ENCODE results near the gene MLH3.

MLH3 gene

DNA sequence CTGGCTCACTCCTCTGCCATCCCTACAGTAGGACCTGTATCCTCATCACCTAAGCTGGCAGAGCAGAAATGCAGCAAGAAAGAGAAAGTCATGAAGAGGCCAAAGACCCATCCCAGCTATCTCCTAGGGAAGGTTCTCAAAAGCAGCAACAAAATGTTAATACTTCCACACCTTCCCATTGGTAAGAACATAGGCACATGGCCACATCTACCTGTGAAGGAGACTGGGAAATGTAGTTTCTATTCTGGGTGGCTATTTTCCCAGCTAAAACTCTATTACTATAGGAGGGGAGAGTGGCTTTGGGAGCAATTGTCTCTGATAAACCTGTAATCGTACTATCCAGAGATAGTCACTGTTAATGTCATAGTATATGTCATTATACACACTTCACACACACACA is 62.3 kb downstream of the MLH3 start:
- Histone ChIP-seq H3K4me3 (ENCODE audit: low read length in 2 of 2) (no peak overlapping the region), H3K27ac (ENCODE audit: low read length) (no peak overlapping the region), H3K9me3 (ENCODE audit: control insufficient read depth in 2 of 2, low read length in 2 of 2) (no peaks in the 10 kb centered on the region), H3K36me3 (ENCODE audit: control insufficient read depth in 2 of 2, insufficient read depth in 2 of 2, low read length in 2 of 2) (no peaks in the 10 kb centered on the region), H3K27me3 (ENCODE audit: control insufficient read depth in 1 of 2, insufficient read depth in 2 of 2, low read length in 2 of 2) (no peaks in the 10 kb centered on the region), H3K4me1 (ENCODE audit: control insufficient read depth, insufficient read depth, low read length) (no peaks in the 10 kb centered on the region), H3K9ac (ENCODE audit: low read length in 2 of 2) (no peak overlapping the region)

DNA sequence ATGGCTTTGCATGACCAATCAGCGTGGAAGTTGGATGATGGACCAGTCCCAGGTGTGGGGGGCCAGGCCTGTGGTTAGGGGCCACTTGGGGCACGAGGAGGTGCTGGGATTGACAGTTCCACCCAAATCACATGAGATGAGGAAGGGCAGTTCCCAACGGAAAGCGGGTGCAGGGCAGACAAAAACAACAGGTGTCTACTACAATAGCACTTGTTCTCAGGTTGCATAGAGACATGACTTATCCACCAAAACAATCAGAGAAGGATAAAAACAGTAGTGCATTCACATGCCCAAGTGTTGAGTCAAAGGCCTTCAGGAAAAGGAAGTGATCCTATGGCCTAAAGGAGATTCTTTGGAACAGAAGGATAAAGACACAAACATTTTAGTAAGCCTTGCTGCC is 63.1 kb downstream of the MLH3 start:
- H3K4me3 ChIP-seq (ENCODE audit: low read length in 2 of 2): no peak overlapping the region
- no peak overlapping the region for H3K9ac ChIP-seq (ENCODE audit: low read length in 2 of 2)
- H3K4me1 ChIP-seq (ENCODE audit: control insufficient read depth, insufficient read depth, low read length): no peaks in the 10 kb centered on the region
- H3K36me3 ChIP-seq (ENCODE audit: control insufficient read depth in 2 of 2, insufficient read depth in 2 of 2, low read length in 2 of 2): no peaks in the 10 kb centered on the region
- no peaks in the 10 kb centered on the region for H3K27me3 ChIP-seq (ENCODE audit: control insufficient read depth in 1 of 2, insufficient read depth in 2 of 2, low read length in 2 of 2)
- H3K9me3 ChIP-seq (ENCODE audit: control insufficient read depth in 2 of 2, low read length in 2 of 2): no peaks in the 10 kb centered on the region
- no peak overlapping the region for H3K27ac ChIP-seq (ENCODE audit: low read length)

DNA sequence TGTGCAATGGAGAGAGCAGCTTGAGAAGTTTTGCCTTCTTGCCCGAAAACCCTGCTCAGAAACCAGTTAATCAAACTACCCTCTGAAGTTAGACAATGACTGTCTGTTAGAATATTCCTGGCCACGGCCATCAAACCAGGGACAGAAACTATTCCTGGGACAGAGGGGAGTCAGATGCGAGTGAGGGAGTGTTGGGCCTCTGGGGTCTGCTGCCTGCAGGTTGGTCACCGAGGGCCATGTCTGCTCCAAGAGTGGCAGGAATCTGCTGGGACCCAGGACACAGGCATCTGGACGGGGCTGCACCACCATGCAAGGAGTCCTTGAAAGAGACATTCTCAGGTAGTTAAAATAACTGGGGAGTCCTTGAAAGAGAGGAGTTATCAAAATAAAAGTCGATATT is 65.5 kb downstream of the MLH3 start:
- peaks cover 3% of the 10 kb centered on the region for H3K4me1 ChIP-seq (ENCODE audit: control insufficient read depth, insufficient read depth, low read length)
- no peaks in the 10 kb centered on the region for H3K9me3 ChIP-seq (ENCODE audit: control insufficient read depth in 2 of 2, low read length in 2 of 2)
- H3K9ac ChIP-seq (ENCODE audit: low read length in 2 of 2): no peak overlapping the region
- no peaks in the 10 kb centered on the region for H3K27me3 ChIP-seq (ENCODE audit: control insufficient read depth in 1 of 2, insufficient read depth in 2 of 2, low read length in 2 of 2)
- no peaks in the 10 kb centered on the region for H3K36me3 ChIP-seq (ENCODE audit: control insufficient read depth in 2 of 2, insufficient read depth in 2 of 2, low read length in 2 of 2)
- H3K4me3 ChIP-seq (ENCODE audit: low read length in 2 of 2): no peak overlapping the region
- no peak overlapping the region for H3K27ac ChIP-seq (ENCODE audit: low read length)

DNA sequence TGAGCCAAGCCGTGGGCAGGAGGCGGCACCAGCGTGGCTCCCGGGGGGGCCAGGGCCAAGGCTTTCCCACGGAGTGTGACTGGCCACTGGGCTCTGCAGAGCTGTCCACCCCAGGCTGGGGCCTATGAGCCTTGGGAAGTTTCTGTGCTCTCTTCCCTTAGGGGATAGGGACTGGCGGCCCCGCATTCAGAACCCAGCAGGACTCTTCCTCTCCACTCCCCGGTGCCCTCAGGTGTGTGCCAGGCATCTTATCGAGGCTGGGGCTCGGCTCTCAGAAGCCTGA is 66.3 kb downstream of the MLH3 start:
- Histone ChIP-seq H3K4me1 (ENCODE audit: control insufficient read depth, insufficient read depth, low read length) (peaks cover 4% of the 10 kb centered on the region), H3K9ac (ENCODE audit: low read length in 2 of 2) (no peak overlapping the region), H3K27me3 (ENCODE audit: control insufficient read depth in 1 of 2, insufficient read depth in 2 of 2, low read length in 2 of 2) (no peaks in the 10 kb centered on the region), H3K36me3 (ENCODE audit: control insufficient read depth in 2 of 2, insufficient read depth in 2 of 2, low read length in 2 of 2) (no peaks in the 10 kb centered on the region), H3K9me3 (ENCODE audit: control insufficient read depth in 2 of 2, low read length in 2 of 2) (no peaks in the 10 kb centered on the region), H3K27ac (ENCODE audit: low read length) (no peak overlapping the region), H3K4me3 (ENCODE audit: low read length in 2 of 2) (no peak overlapping the region)

DNA sequence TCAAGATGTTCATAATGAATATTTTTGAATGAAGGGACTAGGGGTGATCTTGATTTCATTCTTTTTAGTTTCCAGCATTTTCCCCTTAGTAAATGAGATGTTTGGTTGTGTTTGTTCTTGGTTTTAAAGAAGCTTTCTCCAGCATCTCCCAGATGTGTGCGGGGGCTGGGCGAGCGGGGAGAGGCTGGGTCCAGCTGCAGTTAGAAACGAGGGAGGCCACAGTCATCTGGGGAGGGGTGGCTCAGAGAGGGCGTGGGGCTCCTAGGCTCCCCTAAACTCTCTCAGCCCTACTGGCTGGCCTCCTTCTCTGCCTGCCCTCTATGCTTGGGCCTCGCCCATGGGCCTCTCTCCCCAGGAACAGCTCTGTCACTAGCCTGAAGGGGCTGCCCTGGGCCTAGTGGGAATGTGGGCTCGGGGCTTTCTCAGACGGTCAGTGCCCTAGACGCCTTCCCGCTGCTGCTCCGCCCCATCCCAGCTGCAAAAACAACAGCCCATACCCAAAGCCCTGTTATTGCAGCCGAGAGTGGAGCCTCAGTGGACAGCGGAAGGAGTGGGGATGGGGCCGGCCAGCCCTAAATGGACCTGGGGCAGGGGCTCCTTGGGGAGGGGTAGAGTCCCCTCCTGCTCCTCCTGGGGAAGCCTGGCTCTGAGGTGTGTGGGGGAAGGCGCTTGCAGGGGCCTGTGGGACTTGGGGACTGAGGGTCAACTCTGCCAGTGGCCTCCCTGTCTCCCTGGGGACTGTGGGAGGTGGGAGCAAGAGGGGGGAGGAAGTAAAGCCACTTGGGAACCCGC is 66.8 kb downstream of the MLH3 start:
- H3K4me1 ChIP-seq (ENCODE audit: control insufficient read depth, insufficient read depth, low read length): peaks cover 7% of the 10 kb centered on the region
- no peaks in the 10 kb centered on the region for H3K9me3 ChIP-seq (ENCODE audit: control insufficient read depth in 2 of 2, low read length in 2 of 2)
- no peaks in the 10 kb centered on the region for H3K36me3 ChIP-seq (ENCODE audit: control insufficient read depth in 2 of 2, insufficient read depth in 2 of 2, low read length in 2 of 2)
- no peaks in the 10 kb centered on the region for H3K27me3 ChIP-seq (ENCODE audit: control insufficient read depth in 1 of 2, insufficient read depth in 2 of 2, low read length in 2 of 2)
- no peak overlapping the region for H3K4me3 ChIP-seq (ENCODE audit: low read length in 2 of 2)
- H3K27ac ChIP-seq (ENCODE audit: low read length): no peak overlapping the region
- H3K9ac ChIP-seq (ENCODE audit: low read length in 2 of 2): no peak overlapping the region

DNA sequence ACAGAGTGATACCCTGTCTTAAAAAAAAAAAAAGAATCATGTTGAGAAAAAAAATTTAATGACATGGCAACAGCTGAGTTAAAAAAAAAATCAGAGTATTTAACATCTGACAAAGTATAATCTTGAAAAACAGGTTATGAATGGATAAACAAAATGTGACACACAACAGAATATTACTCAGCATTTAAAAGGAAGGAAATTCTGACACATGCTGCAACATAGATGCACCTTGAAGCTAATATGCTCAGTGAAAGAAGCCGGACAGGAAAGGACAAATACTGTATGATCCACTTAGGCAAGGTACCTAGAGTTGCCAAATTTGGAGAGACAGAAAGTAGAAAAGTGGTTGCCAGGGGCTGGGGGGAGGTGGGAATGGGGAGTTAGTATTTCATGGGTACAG is 67.9 kb downstream of the MLH3 start:
- H3K36me3 ChIP-seq (ENCODE audit: control insufficient read depth in 2 of 2, insufficient read depth in 2 of 2, low read length in 2 of 2): no peaks in the 10 kb centered on the region
- no peaks in the 10 kb centered on the region for H3K27me3 ChIP-seq (ENCODE audit: control insufficient read depth in 1 of 2, insufficient read depth in 2 of 2, low read length in 2 of 2)
- no peak overlapping the region for H3K9ac ChIP-seq (ENCODE audit: low read length in 2 of 2)
- H3K27ac ChIP-seq (ENCODE audit: low read length): no peak overlapping the region
- H3K4me3 ChIP-seq (ENCODE audit: low read length in 2 of 2): no peak overlapping the region
- H3K9me3 ChIP-seq (ENCODE audit: control insufficient read depth in 2 of 2, low read length in 2 of 2): no peaks in the 10 kb centered on the region
- H3K4me1 ChIP-seq (ENCODE audit: control insufficient read depth, insufficient read depth, low read length): peaks cover 7% of the 10 kb centered on the region

DNA sequence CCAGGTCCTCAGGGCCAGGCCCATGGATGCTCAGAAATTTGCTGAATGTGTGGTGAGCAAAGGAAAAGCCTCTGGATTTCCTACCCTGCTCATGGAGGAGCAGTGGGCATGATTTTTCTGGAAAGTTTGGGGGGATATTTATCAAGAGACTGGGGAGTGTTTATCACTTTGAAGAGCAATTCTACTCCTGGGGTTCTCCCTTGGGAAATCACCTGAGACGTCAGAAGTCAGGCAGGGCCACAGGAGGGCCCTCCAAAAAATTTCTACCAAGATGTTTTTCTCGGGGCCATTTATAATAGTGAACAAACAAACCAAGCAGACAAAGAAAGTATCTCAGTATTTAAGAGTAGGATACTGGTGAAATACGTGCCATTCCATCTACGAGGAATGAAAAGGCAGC is 68.6 kb downstream of the MLH3 start:
- Histone ChIP-seq H3K9me3 (ENCODE audit: control insufficient read depth in 2 of 2, low read length in 2 of 2) (no peaks in the 10 kb centered on the region), H3K36me3 (ENCODE audit: control insufficient read depth in 2 of 2, insufficient read depth in 2 of 2, low read length in 2 of 2) (no peaks in the 10 kb centered on the region), H3K9ac (ENCODE audit: low read length in 2 of 2) (no peak overlapping the region), H3K4me3 (ENCODE audit: low read length in 2 of 2) (no peak overlapping the region), H3K27me3 (ENCODE audit: control insufficient read depth in 1 of 2, insufficient read depth in 2 of 2, low read length in 2 of 2) (no peaks in the 10 kb centered on the region), H3K27ac (ENCODE audit: low read length) (no peak overlapping the region), H3K4me1 (ENCODE audit: control insufficient read depth, insufficient read depth, low read length) (peaks cover 10% of the 10 kb centered on the region)

DNA sequence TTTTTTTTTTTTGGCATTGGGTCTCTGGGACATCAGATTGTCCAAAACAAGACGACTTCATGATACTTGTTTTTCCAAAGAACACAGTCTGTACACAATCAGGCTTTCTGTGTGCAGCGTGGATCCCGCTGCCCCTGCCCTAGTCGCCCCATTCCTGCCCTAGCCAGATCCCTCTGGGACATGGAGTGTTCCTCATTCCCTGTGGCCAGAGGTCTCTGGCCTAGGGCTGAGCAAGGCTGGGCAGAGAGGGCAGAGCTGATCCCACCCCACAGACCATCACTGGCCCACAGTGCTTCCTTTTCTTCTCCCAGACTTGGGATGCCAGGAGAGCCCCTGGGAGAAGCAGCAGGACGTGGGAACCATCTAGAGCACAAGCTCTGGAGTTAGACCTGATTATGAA is 69.4 kb downstream of the MLH3 start:
- no peak overlapping the region for H3K4me3 ChIP-seq (ENCODE audit: low read length in 2 of 2)
- H3K27ac ChIP-seq (ENCODE audit: low read length): no peak overlapping the region
- H3K4me1 ChIP-seq (ENCODE audit: control insufficient read depth, insufficient read depth, low read length): peaks cover 12% of the 10 kb centered on the region
- H3K9ac ChIP-seq (ENCODE audit: low read length in 2 of 2): no peak overlapping the region
- H3K27me3 ChIP-seq (ENCODE audit: control insufficient read depth in 1 of 2, insufficient read depth in 2 of 2, low read length in 2 of 2): no peaks in the 10 kb centered on the region
- H3K9me3 ChIP-seq (ENCODE audit: control insufficient read depth in 2 of 2, low read length in 2 of 2): no peaks in the 10 kb centered on the region
- H3K36me3 ChIP-seq (ENCODE audit: control insufficient read depth in 2 of 2, insufficient read depth in 2 of 2, low read length in 2 of 2): no peaks in the 10 kb centered on the region

DNA sequence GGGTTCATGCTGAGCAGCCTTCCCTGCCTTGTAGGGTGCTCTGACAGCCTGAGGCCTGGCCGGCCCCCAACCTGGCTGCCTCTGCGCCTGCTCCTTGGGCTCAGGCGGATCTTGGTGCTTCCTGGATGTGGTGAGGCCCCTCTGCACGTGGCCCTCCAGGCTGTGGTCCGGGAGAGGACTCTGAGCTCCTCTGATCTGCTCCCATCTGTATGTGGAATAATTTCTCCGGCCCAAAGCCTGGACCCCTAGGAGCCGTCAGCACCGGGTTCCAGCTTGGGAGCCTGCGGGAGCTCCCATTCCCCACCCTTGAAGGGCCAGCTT is 69.8 kb downstream of the MLH3 start:
- Histone ChIP-seq H3K36me3 (ENCODE audit: control insufficient read depth in 2 of 2, insufficient read depth in 2 of 2, low read length in 2 of 2) (no peaks in the 10 kb centered on the region), H3K4me3 (ENCODE audit: low read length in 2 of 2) (no peak overlapping the region), H3K27ac (ENCODE audit: low read length) (no peak overlapping the region), H3K9ac (ENCODE audit: low read length in 2 of 2) (no peak overlapping the region), H3K9me3 (ENCODE audit: control insufficient read depth in 2 of 2, low read length in 2 of 2) (no peaks in the 10 kb centered on the region), H3K27me3 (ENCODE audit: control insufficient read depth in 1 of 2, insufficient read depth in 2 of 2, low read length in 2 of 2) (no peaks in the 10 kb centered on the region), H3K4me1 (ENCODE audit: control insufficient read depth, insufficient read depth, low read length) (peaks cover 12% of the 10 kb centered on the region)

DNA sequence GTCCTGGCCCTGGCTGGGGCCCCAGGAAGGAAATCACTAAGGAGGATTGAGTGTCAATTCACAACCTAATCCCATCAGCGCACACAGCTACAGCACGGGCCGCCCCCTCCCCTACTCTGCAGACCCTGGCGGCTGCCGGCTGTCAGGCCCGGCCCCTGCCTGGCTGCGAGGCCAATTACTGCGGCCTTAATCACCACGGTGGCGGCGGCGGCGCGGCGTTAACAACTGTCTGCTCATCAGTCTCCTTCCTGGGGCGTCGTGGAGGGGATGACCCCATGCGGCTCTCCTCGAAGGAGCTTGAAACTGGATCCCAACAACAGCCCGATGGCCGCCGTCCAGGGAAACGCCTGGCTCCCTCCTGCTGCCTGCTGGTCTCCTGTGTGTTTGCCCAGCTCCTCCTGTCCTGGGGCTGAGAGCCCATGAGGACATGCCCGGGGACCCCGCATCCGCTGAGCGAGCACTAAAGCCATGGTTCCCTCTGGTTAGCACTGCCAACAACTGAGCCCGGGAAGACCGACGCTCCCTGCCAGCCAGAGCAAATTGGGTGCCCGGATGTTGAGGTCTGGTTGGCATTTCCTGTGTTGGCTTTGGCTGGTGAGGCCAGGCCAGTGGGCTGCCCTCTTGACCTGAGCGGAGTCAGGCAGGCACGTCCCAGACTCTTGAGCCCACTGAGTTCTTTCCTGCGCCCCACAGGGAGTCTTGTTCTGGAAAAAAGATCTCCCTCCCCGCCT is 70.4 kb downstream of the MLH3 start:
- H3K4me3 ChIP-seq (ENCODE audit: low read length in 2 of 2): no peak overlapping the region
- no peaks in the 10 kb centered on the region for H3K27me3 ChIP-seq (ENCODE audit: control insufficient read depth in 1 of 2, insufficient read depth in 2 of 2, low read length in 2 of 2)
- H3K27ac ChIP-seq (ENCODE audit: low read length): no peak overlapping the region
- H3K9me3 ChIP-seq (ENCODE audit: control insufficient read depth in 2 of 2, low read length in 2 of 2): no peaks in the 10 kb centered on the region
- H3K4me1 ChIP-seq (ENCODE audit: control insufficient read depth, insufficient read depth, low read length): peaks cover 12% of the 10 kb centered on the region
- no peaks in the 10 kb centered on the region for H3K36me3 ChIP-seq (ENCODE audit: control insufficient read depth in 2 of 2, insufficient read depth in 2 of 2, low read length in 2 of 2)
- H3K9ac ChIP-seq (ENCODE audit: low read length in 2 of 2): no peak overlapping the region

DNA sequence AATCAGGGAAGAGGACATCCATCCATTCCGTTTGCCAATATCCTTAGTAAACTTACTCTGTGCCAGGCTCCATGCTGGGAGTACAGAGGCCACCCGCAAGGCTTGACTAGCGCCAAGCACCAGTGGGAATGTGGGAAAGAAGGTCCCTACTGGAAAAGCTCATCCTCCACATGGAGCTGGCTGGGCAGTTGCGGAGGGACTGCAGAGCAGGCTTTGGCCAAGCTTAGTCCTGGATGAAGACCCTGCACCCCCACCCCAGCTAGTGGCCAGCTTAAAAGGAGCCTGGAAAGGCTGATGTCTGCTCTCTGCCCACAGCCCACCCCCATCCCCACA is 70.9 kb downstream of the MLH3 start:
- H3K4me1 ChIP-seq (ENCODE audit: control insufficient read depth, insufficient read depth, low read length): peaks cover 12% of the 10 kb centered on the region
- H3K27ac ChIP-seq (ENCODE audit: low read length): no peak overlapping the region

More for the DNA sequence above, 70.9 kb downstream of the MLH3 start:
- H3K27me3 ChIP-seq (ENCODE audit: control insufficient read depth in 1 of 2, insufficient read depth in 2 of 2, low read length in 2 of 2): no peaks in the 10 kb centered on the region
- no peaks in the 10 kb centered on the region for H3K9me3 ChIP-seq (ENCODE audit: control insufficient read depth in 2 of 2, low read length in 2 of 2)
- no peak overlapping the region for H3K4me3 ChIP-seq (ENCODE audit: low read length in 2 of 2)
- no peaks in the 10 kb centered on the region for H3K36me3 ChIP-seq (ENCODE audit: control insufficient read depth in 2 of 2, insufficient read depth in 2 of 2, low read length in 2 of 2)
- no peak overlapping the region for H3K9ac ChIP-seq (ENCODE audit: low read length in 2 of 2)
